Measurements from ENCODE around the gene FAM240B.

FAM240B gene

GRCh38 chr9:38668791-38669466 lies 51.0 kb downstream of the FAM240B start:
- no peak for DNase-seq

DNA sequence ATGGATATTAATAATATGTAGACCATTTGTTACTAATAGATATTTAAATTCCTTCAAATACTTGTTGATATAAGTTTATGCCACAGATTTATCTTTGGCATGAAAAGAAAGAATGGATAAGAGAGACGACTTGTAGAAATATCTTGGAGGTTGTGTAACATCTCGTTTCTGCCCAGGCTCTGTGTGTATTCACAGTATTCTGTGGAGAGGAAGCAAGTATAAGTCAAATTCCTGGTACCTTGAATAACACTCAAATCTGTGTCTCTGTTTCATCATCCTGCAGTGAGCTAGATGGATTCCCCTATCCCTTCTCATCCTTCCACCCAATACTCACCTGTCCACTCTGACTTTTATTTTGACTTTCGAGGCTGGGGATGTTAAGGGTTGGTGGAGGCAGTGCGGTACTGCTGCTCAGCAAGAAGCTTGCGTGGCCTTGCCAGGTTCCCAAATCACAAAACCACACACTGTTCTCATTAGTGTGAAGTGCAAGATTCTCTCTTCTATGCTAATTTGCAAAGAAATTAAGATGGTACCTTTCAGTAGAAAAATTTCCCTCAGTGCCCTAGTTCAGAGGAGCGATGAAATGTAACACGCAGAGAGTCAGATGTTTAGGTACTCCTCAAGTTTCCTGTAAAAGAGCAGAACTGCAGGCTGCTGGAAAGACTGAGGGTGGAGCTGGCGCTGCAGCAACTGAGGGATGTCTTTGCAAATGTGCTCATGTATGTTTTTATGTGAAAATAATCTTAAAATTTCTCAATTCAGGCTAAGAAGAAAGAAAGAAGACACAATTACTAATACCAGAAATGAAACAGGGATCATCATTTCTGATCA lies 57.0 kb downstream of the FAM240B start:
- no peak for DNase-seq

DNA sequence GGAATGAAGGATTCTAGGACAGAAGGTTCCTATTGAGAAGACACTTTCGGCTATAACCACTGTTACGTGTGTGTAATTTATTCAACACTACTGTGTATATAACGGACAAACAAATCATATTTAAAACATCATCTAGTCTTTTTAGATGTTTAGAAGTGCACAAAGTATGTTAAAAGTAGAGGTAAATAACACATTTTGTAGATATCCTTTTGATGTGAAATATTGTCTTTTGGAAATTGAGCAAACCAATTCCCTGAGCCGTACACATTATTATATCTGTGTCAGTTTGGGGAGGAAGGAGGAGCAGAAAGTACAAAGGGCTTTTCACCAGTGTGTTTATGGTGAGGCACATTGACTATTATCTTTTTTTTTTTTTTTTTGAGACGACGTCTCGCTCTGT lies 60.4 kb downstream of the FAM240B start:
- DNase-seq: no peak

GRCh38 chr9:38656896-38657295 lies 63.0 kb downstream of the FAM240B start:
- no peak for DNase-seq

GRCh38 chr9:38652486-38652885 lies 67.4 kb downstream of the FAM240B start:
- no peak for DNase-seq

DNA sequence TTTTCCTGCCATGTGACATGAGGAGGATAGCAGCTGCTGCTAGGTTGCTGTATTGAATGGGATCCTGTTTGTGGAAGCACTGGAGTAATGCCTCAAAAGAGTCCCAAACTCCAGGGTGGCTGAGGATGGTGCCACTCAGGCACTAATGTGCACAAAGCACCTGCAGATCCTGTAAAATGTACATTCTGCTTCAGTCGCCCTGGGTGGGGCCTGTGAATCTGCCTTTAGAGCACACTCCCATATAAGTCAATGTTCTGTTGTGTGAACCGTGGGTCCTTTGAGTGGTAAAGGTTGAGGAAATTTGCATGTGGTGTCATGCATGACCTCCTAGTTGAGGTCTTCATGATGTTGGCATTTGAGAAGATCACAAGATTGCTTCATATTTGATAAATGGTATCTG lies 67.9 kb downstream of the FAM240B start:
- DNase-seq: no peak

DNA sequence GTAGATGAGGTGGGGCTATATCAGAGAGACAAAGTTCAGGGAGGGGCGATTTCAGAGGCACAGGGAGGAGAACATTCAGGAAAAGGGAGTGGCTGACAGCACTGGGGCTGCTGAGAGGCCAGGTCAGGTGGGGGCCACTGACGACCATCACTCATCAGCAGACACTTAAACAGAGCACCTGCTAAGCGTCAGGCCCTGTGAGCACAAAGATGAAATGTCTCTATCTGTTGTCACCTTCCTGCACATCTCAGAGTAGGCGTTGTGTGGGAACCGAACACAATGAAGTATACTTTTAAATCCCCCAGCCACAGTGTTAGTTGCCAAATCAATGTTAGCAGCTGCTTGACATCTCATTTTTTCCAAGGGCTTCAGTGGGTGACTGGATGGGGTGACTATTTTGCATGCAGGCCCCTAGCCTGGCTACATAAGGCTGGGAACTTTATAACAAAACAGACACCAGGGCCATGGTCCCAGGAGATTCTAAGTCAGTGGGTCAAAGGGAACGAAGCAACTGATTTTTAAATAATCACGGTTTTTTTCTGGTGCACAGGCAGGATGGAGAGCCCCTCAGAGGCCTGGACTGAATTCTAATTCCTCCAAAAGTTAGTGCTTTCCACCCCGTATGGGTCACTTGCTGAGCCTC lies 68.4 kb downstream of the FAM240B start:
- no peak for DNase-seq

DNA sequence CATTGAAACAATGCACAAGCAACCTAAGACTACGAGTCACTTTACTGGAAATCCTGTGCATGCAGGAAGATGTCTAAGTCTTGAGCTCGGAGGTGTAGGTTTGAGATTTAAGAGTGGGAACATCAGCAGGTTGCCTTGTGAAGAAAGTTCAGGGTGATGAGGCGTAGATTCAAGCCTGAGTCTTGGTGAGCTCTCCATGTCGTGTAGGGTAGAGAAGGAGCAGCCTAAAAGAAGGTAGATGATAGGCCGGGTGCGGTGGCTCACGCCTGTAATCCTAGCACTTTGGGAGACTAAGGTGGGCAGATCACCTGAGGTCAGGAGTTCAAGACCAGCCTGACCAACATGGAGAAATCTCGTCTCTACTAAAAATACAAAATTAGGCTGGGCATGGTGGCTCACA lies 69.4 kb downstream of the FAM240B start:
- no peak for DNase-seq

DNA sequence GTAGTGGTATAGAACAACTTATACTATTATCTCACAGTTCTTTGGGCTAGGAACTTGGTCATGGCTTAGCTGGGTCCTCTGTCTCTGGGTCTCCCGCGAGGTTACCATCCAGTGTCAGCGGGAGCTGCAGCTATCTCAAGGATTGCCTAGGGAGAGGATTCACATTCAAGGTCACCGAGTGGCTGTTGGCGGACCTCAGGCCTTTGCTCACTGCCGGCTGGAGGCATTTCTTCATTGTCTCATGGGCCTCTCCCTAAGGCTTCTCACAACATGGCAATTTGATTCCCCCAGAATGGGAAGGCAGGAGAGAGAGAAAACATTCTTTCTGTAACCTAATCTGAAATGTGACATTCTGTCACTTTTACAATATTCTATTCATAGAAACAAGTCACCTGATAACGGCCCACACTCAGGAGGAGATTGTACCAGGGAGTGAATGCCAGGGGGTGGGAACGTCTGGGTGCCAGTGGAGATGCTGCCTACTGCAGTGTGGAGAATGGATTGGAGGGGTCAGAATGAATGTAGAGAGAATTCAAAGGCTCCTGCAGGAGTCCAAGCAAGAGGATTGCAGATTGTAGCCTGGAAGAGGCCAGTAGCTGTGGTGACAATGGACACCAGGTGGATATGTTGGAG lies 70.1 kb downstream of the FAM240B start:
- no peak for DNase-seq

DNA sequence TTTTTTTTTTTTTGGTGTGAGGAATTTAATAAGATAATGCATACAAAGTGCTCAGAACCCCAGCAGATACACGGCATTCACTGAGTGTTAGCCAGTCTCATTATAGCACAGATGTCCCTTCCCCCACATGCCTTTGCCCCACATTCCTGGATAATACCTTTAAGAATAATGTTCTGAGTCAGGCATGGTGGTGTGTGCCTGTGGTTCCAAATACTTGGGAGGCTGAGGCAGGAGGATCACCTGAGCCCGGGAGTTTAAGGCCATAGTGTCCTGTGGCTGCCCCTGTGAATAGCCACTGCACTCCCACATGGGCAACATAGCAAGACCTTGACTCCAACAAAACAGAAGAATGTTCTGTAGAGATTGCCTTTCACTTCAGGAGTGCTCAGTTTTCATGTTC lies 75.3 kb downstream of the FAM240B start:
- no peak for DNase-seq

All from CD4-positive, alpha-beta T cell treated with Interleukin-17A for 1 hour (primary cell).